Heart right ventricle (tissue), 16 donors: ENCODE results near the gene VMO1. TPM values are rescaled to one million over a fixed set of nuclear protein-coding genes. Genes with fewer than 3 reads are reported as not detected.

Experiments
- ATAC-seq, 8 donors: fragments of 200-7000 bp; cut with Tn5 transposase; one replicate each; pipeline ENCODE4 v1.9.1; 2020; ENCODE audit warnings: mild to moderate bottlenecking in 8 of 8, moderate library complexity in 8 of 8, moderate number of reproducible peaks in 1 of 8
- DNase-seq, 2 donors: peaks; one replicate each; pipeline ENCODE4 v3.0.0-alpha.2; 2020
- H3K27ac ChIP-seq, 10 donors: fragments of 200-600 bp; sonication (generic) in 2 of 10; one replicate each; pipeline versions ENCODE4 v1.5.0 to v1.8.0; 2020 to 2022; ENCODE audit warnings: mild to moderate bottlenecking in 3 of 10
- H3K27me3 ChIP-seq, 7 donors: fragments of 200-600 bp; one replicate each; pipeline ENCODE4 v1.8.0; 2021 to 2022; ENCODE audit warnings: mild to moderate bottlenecking in 2 of 7
- H3K36me3 ChIP-seq, 9 donors: fragments of 200-600 bp; sonication (generic) in 1 of 9; one replicate each; pipeline versions ENCODE4 v1.5.0 to v1.8.0; 2020 to 2022; ENCODE audit warnings: mild to moderate bottlenecking in 2 of 9
- H3K4me1 ChIP-seq, 9 donors: fragments of 200-600 bp; sonication (generic) in 1 of 9; one replicate each; pipeline versions ENCODE4 v1.5.0 to v1.8.0; 2020 to 2022; ENCODE audit warnings: mild to moderate bottlenecking in 4 of 9
- H3K4me3 ChIP-seq, 10 donors: fragments of 200-600 bp; sonication (generic) in 2 of 10; one replicate each; pipeline versions ENCODE4 v1.5.0 to v1.8.0; 2020 to 2022; ENCODE audit warnings: mild to moderate bottlenecking in 7 of 10, moderate library complexity in 2 of 10
- H3K9me3 ChIP-seq, 11 donors: fragments of 200-600 bp in 10 of 11; sonication (generic) in 2 of 11; one replicate each; pipeline versions ENCODE4 v1.5.0 to v1.8.0; 2013 to 2022; ENCODE audit warnings: mild to moderate bottlenecking in 2 of 11, control low read depth in 1 of 11, moderate library complexity in 1 of 11
- CTCF ChIP-seq, 9 donors: fragments of 200-600 bp; sonication (generic) in 2 of 9; IDR thresholded peaks; one replicate each; pipeline versions ENCODE4 v1.5.0 to v1.8.0; 2021 to 2022; ENCODE audit warnings: antibody characterized with exemption in 9 of 9, mild to moderate bottlenecking in 5 of 9, moderate library complexity in 1 of 9
- WGBS, 2 donors: extraction: QIAGEN DNeasy Blood & Tissue Kit; methylation state at CpG; one replicate each; pipeline ENCODE4 v1.1.7; 2013; ENCODE audit warnings: inconsistent platforms in 1 of 2; 5-methylcytosine and 5-hydroxymethylcytosine counted together
- intact Hi-C, 10 donors: fragments of 100-400 bp; cut with DNase I; formaldehyde crosslinking; loops; one replicate each; pipeline versions ENCODE4 v1.11.1 to v1.14.2; 2022
- polyA plus RNA-seq, 2 donors: library from polyadenylated mRNA; stranded (reverse); fragments of 200-250 nt; gene quantifications; one replicate each; pipeline ENCODE4 v1.2.3, GENCODE V29; 2013
- total RNA-seq, 10 donors: library from RNA; stranded (reverse); fragmentation: NEBNext Ultra II Directional in 3 of 10; extraction: Animal tissue kit (Norgen Biotek cat#: 25700) in 3 of 10; gene quantifications; one replicate each; pipeline versions ENCODE4 v1.2.1 to v1.2.4, GENCODE V29; 2021 to 2023
- donor health status: Arrhythmogenic right ventricular cardiomyopathy.
- donor health status: ischemic (EF 13 %, LVEDD 7.1; RV severe dilation, severe dysfunction).
- donor health status: healthy with polysubstance abuse.
- donor health status: DM: no; HTN: yes; CAD: no.
- donor health status: DM: no; HTN: no; CAD: no.
- donor health status: ischemic (EF 25% LVEDD 6.9; RV normal size, moderate dysfunction).
- donor health status: ischemic (EF 25% LVEDD 5.7; RV mildly dilated, moderate dysfunction).
- donor health status: healthy.
- donor health status: DM: yes; HTN: yes; CAD: no.
- donor health status: Ischemic cardiomyopathy.
- donor health status: ischemic (EF 35%, LVEDD 5.7; RV mildly dilated, moderate dysfunction).
- donor health status: nonischemic (EF 11% LVEDD 7.7; RV severe dilation, severe dysfunction).
- donor health status: DM: yes; HTN: yes; CAD: no.
- donor health status: PGD.
- donor health status: ischemic (EF 29% LVEDD 5.4; RV normal size, mild dysfunction).
- donor health status: nonischemic (EF 23%, LVEDD 6.1; RV moderate dilation, normal function).

VMO1 gene
- total and polyA plus RNA-seq, 12 donors, result 0.38 to 2.1 (median 0.64) TPM; not detected in 2

- peak in 4 of 8 donors; percentile 7 to 23 (median 12) for ATAC-seq
- H3K4me3 ChIP-seq, result peak overlapping the region; percentile 50 to 95 (median 84)
- TF ChIP-seq CTCF (IDR thresholded peaks at IDR 0.05), result no peak
- peaks cover 0 to 32% (median 0%) of the 10 kb centered on the region in 7 donors for H3K27me3 ChIP-seq
- H3K27ac ChIP-seq, result peak overlapping the region in 7 of 10 donors; percentile 1 to 82 (median 72)
- 20 to 24% methylated on average over 41 of the region's 41 CpGs for WGBS, 2 donors
- intact Hi-C loops, result loop anchor here in 6 of 10 donors (5.0 to 10.0 kb wide), 3 partner anchors 46 to 149 kb away; partner anchors contain the start of genes GLTPD2 (in 2 of the 6) and VMO1 (in 2 of the 6)
- no peak for DNase-seq
- no peaks in the 10 kb centered on the region for H3K9me3 ChIP-seq
- peaks cover 0 to 20% (median 0%) of the 10 kb centered on the region in 9 donors for H3K36me3 ChIP-seq
- H3K4me1 ChIP-seq, result peaks cover 2 to 57% (median 13%) of the 10 kb centered on the region in 9 donors
Observed at GRCh38 chr17:4738136-4739121, 47.7 kb downstream of the VMO1 start.

GRCh38 chr17:4735876-4736651, 50.1 kb downstream of the VMO1 start:
- Histone ChIP-seq H3K27ac (peak overlapping the region in 4 of 10 donors; percentile 0 to 90 (median 12)), H3K4me1 (peaks cover 2 to 74% (median 18%) of the 10 kb centered on the region in 9 donors), H3K9me3 (no peaks in the 10 kb centered on the region), H3K36me3 (peaks cover 0 to 27% (median 0%) of the 10 kb centered on the region in 9 donors), H3K27me3 (peaks cover 0 to 29% (median 0%) of the 10 kb centered on the region in 7 donors), H3K4me3 (no peak overlapping the region)
- 75 to 76% methylated on average over 9 of the region's 9 CpGs for WGBS, 2 donors
- intact Hi-C loops, result loop anchor here in 6 of 10 donors (5.0 to 10.0 kb wide), 3 partner anchors 49 to 151 kb away; partner anchors contain the start of genes GLTPD2 (in 2 of the 6) and VMO1 (in 2 of the 6)
- no peak for TF ChIP-seq CTCF (IDR thresholded peaks at IDR 0.05)
- ATAC-seq (peak in 1 of 8 donors; percentile 3), DNase-seq (no peak)

Other genes starting within 250 kb of the VMO1 start
- gene MYBBP1A, start 231.0 kb downstream of the VMO1 start, total RNA-seq, result 10 to 100 TPM; 18.7 to 30.3 (median 21.7) TPM
- gene MYBBP1A, start 231.0 kb downstream of the VMO1 start, polyA plus RNA-seq, result 10 to 100 TPM; 25.4 to 25.7 TPM
- gene GGT6, start 225.8 kb downstream of the VMO1 start, total RNA-seq, result under 1 TPM in 4 of 10 donors, not detected in 6; 0.08 to 0.19 (median 0.12) TPM
- under 1 TPM; 0.03 to 0.15 TPM for gene GGT6, start 225.8 kb downstream of the VMO1 start, polyA plus RNA-seq
- gene SMTNL2, start 201.8 kb downstream of the VMO1 start, total RNA-seq, result 10 to 100 TPM in 9 of 10 donors, 1 to 10 TPM in 1; 7.8 to 84.1 (median 23.4) TPM
- 10 to 100 TPM in 1 of 2 donors, 1 to 10 TPM in 1; 2.7 to 11.8 TPM for gene SMTNL2, start 201.8 kb downstream of the VMO1 start, polyA plus RNA-seq
- 1 to 10 TPM in 1 of 10 donors, under 1 TPM in 6, not detected in 3; 0.11 to 1.3 (median 0.16) TPM for gene ALOX15, start 144.7 kb downstream of the VMO1 start, total RNA-seq
- gene ALOX15, start 144.7 kb downstream of the VMO1 start, polyA plus RNA-seq, result not detected
- 10 to 100 TPM; 28.6 to 41.9 (median 35.2) TPM for gene PELP1, start 82.2 kb downstream of the VMO1 start, total RNA-seq
- gene PELP1, start 82.2 kb downstream of the VMO1 start, polyA plus RNA-seq, result 10 to 100 TPM; 14.4 to 29.3 TPM
- gene ARRB2, start 75.7 kb downstream of the VMO1 start, total RNA-seq, result 10 to 100 TPM; 10.8 to 53.5 (median 17.2) TPM
- gene ARRB2, start 75.7 kb downstream of the VMO1 start, polyA plus RNA-seq, result 10 to 100 TPM; 13.4 to 33.4 TPM
- gene MED11, start 54.9 kb downstream of the VMO1 start, total RNA-seq, result 10 to 100 TPM; 11.9 to 21.7 (median 17.5) TPM
- 10 to 100 TPM; 23.9 to 57.1 TPM for gene MED11, start 54.9 kb downstream of the VMO1 start, polyA plus RNA-seq
- gene ZMYND15, start 46.5 kb downstream of the VMO1 start, total RNA-seq, result 1 to 10 TPM in 1 of 10 donors, under 1 TPM in 8, not detected in 1; 0.15 to 2.1 (median 0.38) TPM
- under 1 TPM; 0.20 to 0.22 TPM for gene ZMYND15, start 46.5 kb downstream of the VMO1 start, polyA plus RNA-seq
- gene CXCL16, start 46.4 kb downstream of the VMO1 start, total RNA-seq, result 10 to 100 TPM in 1 of 10 donors, 1 to 10 TPM in 9; 2.8 to 29.6 (median 4.2) TPM
- 1 to 10 TPM; 1.5 to 3.3 TPM for gene CXCL16, start 46.4 kb downstream of the VMO1 start, polyA plus RNA-seq
- gene TM4SF5, start 14.5 kb downstream of the VMO1 start, total RNA-seq, result not detected
- gene TM4SF5, start 14.5 kb downstream of the VMO1 start, polyA plus RNA-seq, result not detected
- under 1 TPM in 1 of 10 donors, not detected in 9; 0.25 TPM for gene GLTPD2, start 2.6 kb upstream of the VMO1 start, total RNA-seq
- not detected for gene GLTPD2, start 2.6 kb upstream of the VMO1 start, polyA plus RNA-seq
- gene PSMB6, start 9.8 kb upstream of the VMO1 start, total RNA-seq, result 100 to 1,000 TPM; 160 to 221 (median 176) TPM
- gene PSMB6, start 9.8 kb upstream of the VMO1 start, polyA plus RNA-seq, result 100 to 1,000 TPM; 151 to 386 TPM
- gene PLD2, start 20.8 kb upstream of the VMO1 start, total RNA-seq, result 10 to 100 TPM in 6 of 10 donors, 1 to 10 TPM in 4; 6.4 to 18.6 (median 10.4) TPM
- gene PLD2, start 20.8 kb upstream of the VMO1 start, polyA plus RNA-seq, result 10 to 100 TPM in 1 of 2 donors, 1 to 10 TPM in 1; 5.6 to 20.7 TPM
- gene MINK1, start 47.0 kb upstream of the VMO1 start, total RNA-seq, result 10 to 100 TPM; 26.4 to 54.1 (median 33.5) TPM
- 10 to 100 TPM; 17.3 to 52.3 TPM for gene MINK1, start 47.0 kb upstream of the VMO1 start, polyA plus RNA-seq
- under 1 TPM in 9 of 10 donors, not detected in 1; 0.28 to 0.86 (median 0.39) TPM for gene C17orf107, start 113.2 kb upstream of the VMO1 start, total RNA-seq
- under 1 TPM; 0.44 to 0.57 TPM for gene C17orf107, start 113.2 kb upstream of the VMO1 start, polyA plus RNA-seq
- 1 to 10 TPM in 3 of 10 donors, under 1 TPM in 7; 0.19 to 1.6 (median 0.53) TPM for gene CHRNE, start 116.7 kb upstream of the VMO1 start, total RNA-seq
- gene CHRNE, start 116.7 kb upstream of the VMO1 start, polyA plus RNA-seq, result under 1 TPM; 0.44 to 0.71 TPM
- under 1 TPM in 5 of 10 donors, not detected in 5; 0.15 to 0.53 (median 0.39) TPM for gene GP1BA, start 145.9 kb upstream of the VMO1 start, total RNA-seq
- under 1 TPM; 0.04 to 0.15 TPM for gene GP1BA, start 145.9 kb upstream of the VMO1 start, polyA plus RNA-seq
- gene SLC25A11, start 153.7 kb upstream of the VMO1 start, total RNA-seq, result 100 to 1,000 TPM; 181 to 312 (median 242) TPM
- 100 to 1,000 TPM; 126 to 127 TPM for gene SLC25A11, start 153.7 kb upstream of the VMO1 start, polyA plus RNA-seq
- gene RNF167, start 153.9 kb upstream of the VMO1 start, total RNA-seq, result 100 to 1,000 TPM in 1 of 10 donors, 10 to 100 TPM in 9; 65.0 to 104 (median 80.9) TPM
- gene RNF167, start 153.9 kb upstream of the VMO1 start, polyA plus RNA-seq, result 100 to 1,000 TPM; 132 to 202 TPM
- 100 to 1,000 TPM; 144 to 376 (median 160) TPM for gene PFN1, start 162.2 kb upstream of the VMO1 start, total RNA-seq
- 100 to 1,000 TPM; 170 to 830 TPM for gene PFN1, start 162.2 kb upstream of the VMO1 start, polyA plus RNA-seq
- 1,000 to 10,000 TPM in 2 of 10 donors, 100 to 1,000 TPM in 8; 609 to 1,418 (median 746) TPM for gene ENO3, start 164.8 kb upstream of the VMO1 start, total RNA-seq
- 1,000 to 10,000 TPM in 1 of 2 donors, 100 to 1,000 TPM in 1; 143 to 1,668 TPM for gene ENO3, start 164.8 kb upstream of the VMO1 start, polyA plus RNA-seq
- gene SPAG7, start 181.5 kb upstream of the VMO1 start, total RNA-seq, result 100 to 1,000 TPM in 9 of 10 donors, 10 to 100 TPM in 1; 95.5 to 189 (median 135) TPM
- gene SPAG7, start 181.5 kb upstream of the VMO1 start, polyA plus RNA-seq, result 100 to 1,000 TPM; 134 to 157 TPM
- gene CAMTA2, start 201.3 kb upstream of the VMO1 start, total RNA-seq, result 10 to 100 TPM; 26.0 to 42.0 (median 33.7) TPM
- gene CAMTA2, start 201.3 kb upstream of the VMO1 start, polyA plus RNA-seq, result 10 to 100 TPM; 43.1 to 74.3 TPM
- 1 to 10 TPM; 1.8 to 2.9 (median 2.2) TPM for gene INCA1, start 211.2 kb upstream of the VMO1 start, total RNA-seq
- 1 to 10 TPM in 1 of 2 donors, under 1 TPM in 1; 0.83 to 7.8 TPM for gene INCA1, start 211.2 kb upstream of the VMO1 start, polyA plus RNA-seq
- gene KIF1C, start 211.6 kb upstream of the VMO1 start, total RNA-seq, result 100 to 1,000 TPM; 565 to 826 (median 598) TPM
- gene KIF1C, start 211.6 kb upstream of the VMO1 start, polyA plus RNA-seq, result 100 to 1,000 TPM; 141 to 158 TPM
- under 1 TPM in 3 of 10 donors, not detected in 7; 0.11 to 0.14 (median 0.12) TPM for gene SLC52A1, start 249.1 kb upstream of the VMO1 start, total RNA-seq
- not detected for gene SLC52A1, start 249.1 kb upstream of the VMO1 start, polyA plus RNA-seq